HG02623 (cell line): ENCODE measurements around the gene SNW1.

Source experiments
- ATAC-seq: cut with Tn5 transposase; IDR thresholded peaks from one replicate; pipeline ENCODE4 v1.9.1; 2021; ENCODE audit warnings: moderate library complexity; ENCODE audit not compliant: unreplicated experiment

SNW1 gene

DNA sequence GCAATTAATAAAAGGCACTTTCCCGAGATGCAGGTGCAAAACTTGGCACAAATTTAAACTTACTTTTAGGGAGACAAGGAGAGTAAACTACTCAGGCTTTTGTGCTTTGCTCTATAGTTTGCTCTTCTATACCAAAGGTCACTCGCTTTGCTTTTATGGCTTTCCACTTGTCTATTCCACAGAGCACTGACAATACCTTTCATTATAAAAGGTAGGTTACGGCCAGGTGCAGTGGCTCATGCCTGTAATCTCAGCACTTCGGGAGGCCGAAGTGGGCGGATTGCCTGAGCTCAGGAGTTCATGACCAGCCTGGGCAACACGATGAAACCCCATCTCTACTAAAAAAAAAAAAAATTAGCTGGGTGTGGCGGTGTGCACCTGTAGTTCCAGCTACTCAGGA is 86.0 kb downstream of the SNW1 start:
- no peak for ATAC-seq

DNA sequence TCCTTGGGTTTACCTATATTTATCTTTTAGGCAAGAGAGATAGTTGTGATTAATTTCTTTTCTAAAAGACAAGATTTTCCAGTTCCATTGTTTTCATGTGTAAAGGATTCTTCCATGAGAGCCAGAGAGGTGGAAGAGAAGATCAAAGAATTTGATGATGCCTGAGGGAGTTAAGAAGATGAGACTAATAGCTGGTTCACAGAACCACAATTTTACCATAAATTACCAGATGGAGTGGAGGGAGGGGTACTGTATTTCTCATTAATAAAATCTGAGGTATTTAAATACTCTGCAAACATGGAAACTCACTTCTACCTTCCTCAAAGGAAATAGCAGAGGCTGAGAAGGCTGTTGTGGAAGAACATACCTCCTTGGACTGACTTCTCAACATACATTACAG is 87.8 kb downstream of the SNW1 start:
- no peak for ATAC-seq
